Erythroblast (primary cell): ENCODE data around the gene UNG.

Source experiments
- GATA1 ChIP-seq: IDR thresholded peaks from 2 replicates; pipeline ENCODE4 v1.6.1; 2011; ENCODE audit warnings: low read depth, mild to moderate bottlenecking, control low read depth, low read length, moderate library complexity
- POLR2A ChIP-seq: IDR thresholded peaks from 2 replicates; pipeline ENCODE4 v1.6.1; 2011; ENCODE audit warnings: mild to moderate bottlenecking, low read length

GRCh38 chr12:109151457-109151856 lies 54.1 kb downstream of the UNG start:
- no peak for TF ChIP-seq POLR2A
- TF ChIP-seq GATA1: no peak
